GM19043 (cell line): Measurements from ENCODE around the gene ANO9.

Source experiments
- ATAC-seq: cut with Tn5 transposase; IDR thresholded peaks from one replicate; pipeline ENCODE4 v1.9.1; 2021; ENCODE audit warnings: low read depth; ENCODE audit not compliant: unreplicated experiment

Gene ANO9

DNA sequence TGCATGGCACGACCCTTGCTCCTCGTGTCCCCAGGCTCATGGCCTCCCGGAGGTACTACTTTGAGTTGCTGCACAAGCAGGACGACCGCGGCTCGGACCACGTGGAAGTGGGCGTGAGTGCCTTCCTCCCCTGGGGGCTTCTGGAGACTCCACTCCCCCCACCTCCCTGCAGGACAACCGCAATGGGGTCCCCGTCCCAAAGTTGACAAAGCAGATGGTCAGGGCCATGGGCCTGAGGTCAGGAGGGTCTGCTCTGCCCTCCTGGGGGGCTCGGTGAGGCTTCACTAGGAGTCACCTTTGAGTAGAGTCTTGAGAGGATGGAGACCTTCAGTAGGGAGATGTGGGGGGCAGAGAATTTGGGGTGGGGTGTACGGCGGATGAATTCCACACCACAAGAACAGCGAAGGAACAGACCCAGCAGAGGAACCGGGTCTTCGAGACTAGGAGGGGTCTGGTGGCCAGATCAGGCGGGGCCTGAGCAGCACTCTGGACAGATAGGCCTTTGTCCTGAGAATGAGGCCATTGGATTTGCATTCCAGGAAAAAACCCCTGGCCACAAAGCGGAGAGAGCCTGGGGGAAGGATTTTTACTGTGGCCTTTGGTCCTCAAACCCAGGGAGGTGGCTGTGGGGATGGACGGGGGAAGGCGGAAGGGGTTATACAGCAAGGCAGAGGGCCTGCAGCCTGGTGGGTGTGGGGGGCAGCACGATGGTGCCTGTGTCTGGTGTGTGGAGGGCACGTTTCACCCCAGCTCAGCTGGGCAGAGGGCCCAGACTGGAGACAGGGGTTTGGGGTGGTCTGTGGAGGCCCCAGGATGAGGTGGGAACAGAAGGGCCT lies 67.9 kb downstream of the ANO9 start:
- ATAC-seq: no peak

GRCh38 chr11:372809-373715 lies 68.7 kb downstream of the ANO9 start:
- ATAC-seq: no peak

DNA sequence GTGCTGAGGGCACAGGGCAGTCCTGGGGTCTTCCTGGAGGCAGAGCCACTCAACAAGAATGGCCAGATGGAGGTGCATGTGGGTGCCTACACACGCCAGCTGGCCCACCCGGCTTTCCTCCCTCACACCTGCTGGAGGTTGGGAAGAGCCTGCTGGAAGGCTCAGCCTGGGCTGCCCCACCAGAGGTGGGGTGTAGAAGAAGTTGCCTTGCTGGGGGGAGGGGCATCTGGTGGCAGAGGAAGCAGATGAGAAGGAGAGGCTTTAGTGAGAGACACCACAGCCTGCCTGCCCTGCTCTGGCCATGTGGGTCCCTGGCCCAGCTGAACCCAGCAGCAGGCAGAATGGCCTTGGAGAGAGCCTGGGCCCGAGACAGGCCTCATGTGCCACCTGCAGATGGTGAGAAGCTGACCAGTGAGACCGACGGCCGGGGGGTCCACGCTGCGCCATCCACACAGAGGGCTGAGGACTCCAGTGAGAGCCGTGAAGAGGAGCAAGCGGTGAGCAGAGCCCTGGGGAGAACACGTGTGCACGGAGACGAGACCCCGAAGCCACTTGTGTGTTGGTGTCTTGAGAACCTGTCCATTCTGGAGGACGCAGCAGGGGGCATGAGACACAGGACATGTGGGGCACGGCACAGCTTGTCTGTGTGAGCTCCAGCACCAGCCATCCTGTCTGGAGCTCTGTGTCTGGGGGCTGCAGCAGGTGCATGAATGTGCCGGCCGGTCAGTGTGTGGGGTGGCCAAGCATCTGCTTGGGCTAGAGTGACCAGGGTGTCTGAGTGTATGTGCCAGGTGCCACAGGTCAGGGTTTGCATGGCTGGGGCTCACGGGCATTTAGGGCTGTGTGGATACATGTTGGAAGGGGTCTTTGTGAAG lies 69.9 kb downstream of the ANO9 start:
- ATAC-seq: no peak

DNA sequence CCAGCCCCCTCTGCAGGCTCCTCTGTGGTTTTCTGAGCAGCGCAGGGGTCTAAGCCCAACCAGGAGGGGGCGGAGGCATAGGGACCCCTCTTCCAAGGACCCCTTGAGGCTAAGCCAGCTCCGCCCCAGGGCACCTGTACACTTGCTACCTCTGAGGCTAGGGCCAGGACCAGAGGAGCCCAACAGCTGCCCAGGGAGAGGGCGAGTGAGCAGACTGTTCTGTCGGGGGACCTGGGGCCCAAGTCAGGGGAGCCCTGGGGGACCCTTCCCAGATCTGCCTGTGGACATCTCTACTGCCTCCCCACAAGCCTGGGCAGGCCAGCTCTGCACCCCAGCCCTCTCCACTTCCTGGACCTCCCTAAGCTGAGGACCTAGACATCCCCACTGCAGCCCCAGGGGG lies 70.8 kb downstream of the ANO9 start:
- no peak for ATAC-seq

DNA sequence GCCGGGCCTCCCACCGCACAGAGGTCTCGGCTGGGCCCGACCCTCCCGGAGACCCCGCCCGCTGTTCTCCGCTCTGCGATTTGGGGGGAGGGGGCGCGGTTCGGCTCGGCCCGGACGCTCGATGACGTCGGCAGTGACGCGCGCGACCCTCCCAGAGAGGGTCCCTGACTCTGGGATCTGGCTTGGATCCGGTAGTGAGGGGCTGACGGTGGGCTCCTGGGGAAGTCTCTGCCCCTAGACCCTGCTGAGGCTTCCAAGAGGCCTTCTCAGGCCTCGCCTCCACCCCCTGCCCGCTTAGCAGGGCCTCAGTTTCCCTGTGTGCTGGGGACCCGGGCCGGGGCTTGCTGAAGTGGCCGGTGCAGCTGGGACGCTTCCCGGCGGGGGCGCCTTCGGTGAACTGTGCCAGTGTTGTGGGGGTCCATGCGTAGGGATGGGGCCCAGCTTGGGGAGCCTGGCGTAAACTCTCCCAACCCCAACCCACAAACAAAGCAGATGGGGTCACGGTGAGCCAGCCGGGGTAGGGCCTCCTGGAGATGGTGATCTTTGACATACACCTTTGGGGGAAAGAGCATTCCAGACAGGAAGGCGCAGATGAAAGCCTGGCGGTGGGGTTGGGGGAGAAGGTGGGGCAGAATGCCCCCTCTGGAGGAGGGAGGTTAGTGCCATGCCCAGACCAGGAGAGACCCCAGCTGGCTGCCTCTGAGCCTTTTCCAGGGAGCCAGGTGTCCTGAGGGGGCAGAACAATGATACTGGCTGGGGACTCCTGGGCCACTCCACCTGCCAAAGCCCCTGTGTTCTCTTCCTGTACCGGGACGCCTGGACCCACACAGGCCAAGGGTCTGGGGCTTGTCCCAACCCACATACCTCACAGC lies 71.5 kb downstream of the ANO9 start:
- no peak for ATAC-seq

- ATAC-seq: no peak
These were observed 72.3 kb downstream of the ANO9 start, which contains the start of gene B4GALNT4 for GRCh38 chr11:369336-370018. Gene B4GALNT4 (plus strand): TSS chr11:369499. CDS start chr11:369804, 305 bp downstream.

DNA sequence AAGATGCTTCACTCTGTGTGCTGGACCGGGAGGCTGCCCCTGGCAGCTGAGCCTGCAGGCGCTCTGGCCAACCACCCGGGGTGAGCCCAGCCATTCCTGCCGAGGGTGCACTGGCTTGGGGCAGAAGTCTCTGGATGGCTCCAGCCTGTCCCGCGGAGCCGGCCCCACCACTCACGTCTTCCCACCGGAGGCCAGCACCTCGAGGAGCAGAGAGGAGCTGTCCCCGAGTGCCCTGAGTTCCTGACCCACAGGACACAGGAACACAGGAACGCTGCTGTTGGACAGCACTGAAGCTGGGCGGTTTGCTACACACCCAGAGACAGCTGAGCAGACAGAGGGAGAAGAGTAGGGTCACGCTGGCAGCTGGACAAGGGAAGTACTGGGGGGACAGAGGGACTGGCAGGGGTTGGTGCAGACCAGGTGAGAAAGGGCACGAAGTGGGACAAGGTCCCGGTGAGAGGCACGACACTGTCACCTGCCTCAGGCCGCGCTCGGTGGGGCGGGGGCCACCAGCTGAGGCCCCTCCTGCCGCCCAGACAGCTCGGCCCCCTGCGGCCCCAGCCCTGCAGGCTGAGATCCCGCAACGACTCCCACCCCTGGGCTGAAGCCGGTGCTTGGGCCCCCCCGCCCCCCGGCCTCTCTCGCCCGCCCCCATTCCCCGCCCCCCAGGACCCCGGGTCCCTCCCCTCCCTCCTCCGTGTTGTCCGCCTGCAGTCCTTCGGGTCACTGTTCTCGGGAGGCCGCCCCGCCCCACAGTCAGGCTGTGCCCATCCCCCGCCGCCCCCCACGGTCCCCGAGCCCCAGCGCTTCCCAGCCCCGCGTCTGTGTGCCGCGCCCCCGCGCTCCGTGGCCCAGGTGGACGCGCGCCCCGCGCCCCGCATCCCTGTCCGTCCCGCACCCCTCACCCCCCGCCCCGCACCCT lies 73.1 kb downstream of the ANO9 start:
- no peak for ATAC-seq

DNA sequence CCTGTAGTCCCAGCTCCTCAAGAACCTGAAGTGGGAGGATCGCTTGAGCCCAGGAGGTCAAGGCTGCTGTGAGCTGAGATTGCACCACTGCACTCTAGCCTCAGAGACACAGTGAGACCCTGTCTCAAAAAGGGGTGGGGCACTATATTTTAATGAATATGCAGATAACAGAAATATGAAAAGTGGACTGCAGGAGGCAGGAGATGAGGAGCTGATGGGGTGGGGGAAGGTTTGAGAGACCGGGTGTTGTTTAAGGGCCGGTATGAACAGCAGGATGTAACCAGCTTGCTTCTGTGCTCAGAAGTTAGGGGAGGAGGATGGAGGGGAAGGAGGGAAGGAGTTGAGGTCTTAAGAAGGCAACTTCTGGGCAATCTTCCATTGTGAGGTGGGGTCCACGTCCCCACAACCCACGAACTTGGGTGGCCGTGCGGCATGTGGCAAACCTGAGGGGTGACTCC lies 73.8 kb downstream of the ANO9 start:
- ATAC-seq: no peak
